OCI-LY1 (cell line): ENCODE measurements around the gene DYNC1H1.

Experiments used
- CTCF ChIP-seq: fragments of 200-600 bp; sonication (generic), shearing (Covaris generic); IDR thresholded peaks from 2 replicates; pipeline ENCODE4 v1.5.1; 2017; ENCODE audit warnings: mild to moderate bottlenecking, antibody characterized with exemption, low read length, moderate library complexity, mixed read lengths
- EZH2 ChIP-seq: fragments of 200-600 bp; sonication (generic), shearing (Covaris generic); IDR thresholded peaks from 2 replicates; pipeline ENCODE4 v1.8.0; 2017; ENCODE audit warnings: borderline replicate concordance, mixed run types, mild to moderate bottlenecking, antibody characterized with exemption, low read length, moderate library complexity, mixed read lengths

- no peak for TF ChIP-seq EZH2
- no peak for TF ChIP-seq CTCF
Measured at GRCh38 chr14:102094101-102094500, 129.7 kb downstream of the DYNC1H1 start.
